HEK293T (cell line): ENCODE data around the gene LRRK1.

ENCODE experiments used
- BHLHE40 ChIP-seq: fragments of 450-650 bp; IDR thresholded peaks from 2 replicates; pipeline ENCODE4 v1.6.1; 2016; ENCODE audit warnings: mild to moderate bottlenecking, moderate library complexity, borderline replicate concordance
- CTBP1 ChIP-seq: fragments of 450-650 bp; IDR thresholded peaks from 2 replicates; pipeline ENCODE4 v1.6.1; 2016; ENCODE audit warnings: borderline replicate concordance
- ELF4 ChIP-seq: fragments of 450-650 bp; IDR thresholded peaks from 2 replicates; pipeline ENCODE4 v1.6.1; 2017; ENCODE audit warnings: antibody characterized with exemption
- FOXA1 ChIP-seq: fragments of 450-650 bp; IDR thresholded peaks from 2 replicates; pipeline ENCODE4 v1.6.1; 2016; ENCODE audit warnings: mild to moderate bottlenecking
- FOXK2 ChIP-seq: fragments of 450-650 bp; IDR thresholded peaks from 2 replicates; pipeline ENCODE4 v1.6.1; 2016; ENCODE audit warnings: mild to moderate bottlenecking
- HDGF ChIP-seq: fragments of 450-650 bp; IDR thresholded peaks from 2 replicates; pipeline ENCODE4 v1.6.1; 2017; ENCODE audit warnings: antibody characterized with exemption, borderline replicate concordance
- L3MBTL2 ChIP-seq: fragments of 450-650 bp; conservative IDR thresholded peaks from 2 replicates; pipeline ENCODE4 v1.6.1; 2016; ENCODE audit warnings: mild to moderate bottlenecking
- SUZ12 ChIP-seq: fragments of 450-650 bp; IDR thresholded peaks from 2 replicates; pipeline ENCODE4 v1.6.1; 2016; ENCODE audit warnings: mild to moderate bottlenecking
- TARDBP ChIP-seq: fragments of 450-650 bp; IDR thresholded peaks from 2 replicates; pipeline ENCODE4 v1.6.1; 2016

DNA sequence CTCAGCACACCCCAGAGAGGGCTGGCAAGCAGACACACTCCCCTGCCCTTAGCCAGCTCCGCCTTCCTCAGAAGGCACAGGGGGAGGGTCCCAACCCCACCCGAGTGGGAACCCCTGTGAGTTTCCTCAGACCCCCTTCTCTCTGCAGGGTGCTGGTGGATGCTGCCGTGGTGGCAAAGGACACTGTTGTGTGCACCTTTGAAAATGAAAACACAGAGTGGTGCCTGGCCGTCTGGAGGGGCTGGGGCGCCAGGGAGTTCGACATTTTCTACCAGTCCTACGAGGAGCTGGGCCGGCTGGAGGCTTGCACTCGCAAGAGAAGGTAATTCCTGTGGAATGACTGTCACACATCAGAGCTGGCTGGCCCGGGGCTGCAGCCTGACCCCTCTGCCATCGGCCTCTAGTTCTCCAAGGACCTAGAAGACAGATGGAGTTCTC lies 149.4 kb downstream of the LRRK1 start:
- TF ChIP-seq TARDBP (no peak), SUZ12 (no peak), ELF4 (no peak), L3MBTL2 (no peak), CTBP1 (no peak), HDGF (no peak), BHLHE40 (no peak), FOXK2 (no peak), FOXA1 (no peak)
